Heart right ventricle (tissue), 16 donors: ENCODE data around the gene IFT43. TPM values are rescaled to one million over a fixed set of nuclear protein-coding genes. Genes with fewer than 3 reads are reported as not detected.

ENCODE experiments used
- ATAC-seq, 8 donors: fragments of 200-7000 bp; cut with Tn5 transposase; one replicate each; pipeline ENCODE4 v1.9.1; 2020; ENCODE audit warnings: mild to moderate bottlenecking in 8 of 8, moderate library complexity in 8 of 8, moderate number of reproducible peaks in 1 of 8
- DNase-seq, 2 donors: peaks; one replicate each; pipeline ENCODE4 v3.0.0-alpha.2; 2020
- H3K27ac ChIP-seq, 10 donors: fragments of 200-600 bp; sonication (generic) in 2 of 10; one replicate each; pipeline versions ENCODE4 v1.5.0 to v1.8.0; 2020 to 2022; ENCODE audit warnings: mild to moderate bottlenecking in 3 of 10
- H3K27me3 ChIP-seq, 7 donors: fragments of 200-600 bp; one replicate each; pipeline ENCODE4 v1.8.0; 2021 to 2022; ENCODE audit warnings: mild to moderate bottlenecking in 2 of 7
- H3K36me3 ChIP-seq, 9 donors: fragments of 200-600 bp; sonication (generic) in 1 of 9; one replicate each; pipeline versions ENCODE4 v1.5.0 to v1.8.0; 2020 to 2022; ENCODE audit warnings: mild to moderate bottlenecking in 2 of 9
- H3K4me1 ChIP-seq, 9 donors: fragments of 200-600 bp; sonication (generic) in 1 of 9; one replicate each; pipeline versions ENCODE4 v1.5.0 to v1.8.0; 2020 to 2022; ENCODE audit warnings: mild to moderate bottlenecking in 4 of 9
- H3K4me3 ChIP-seq, 10 donors: fragments of 200-600 bp; sonication (generic) in 2 of 10; one replicate each; pipeline versions ENCODE4 v1.5.0 to v1.8.0; 2020 to 2022; ENCODE audit warnings: mild to moderate bottlenecking in 7 of 10, moderate library complexity in 2 of 10
- H3K9me3 ChIP-seq, 11 donors: fragments of 200-600 bp in 10 of 11; sonication (generic) in 2 of 11; one replicate each; pipeline versions ENCODE4 v1.5.0 to v1.8.0; 2013 to 2022; ENCODE audit warnings: mild to moderate bottlenecking in 2 of 11, control low read depth in 1 of 11, moderate library complexity in 1 of 11
- CTCF ChIP-seq, 9 donors: fragments of 200-600 bp; sonication (generic) in 2 of 9; IDR thresholded peaks; one replicate each; pipeline versions ENCODE4 v1.5.0 to v1.8.0; 2021 to 2022; ENCODE audit warnings: antibody characterized with exemption in 9 of 9, mild to moderate bottlenecking in 5 of 9, moderate library complexity in 1 of 9
- WGBS, 2 donors: extraction: QIAGEN DNeasy Blood & Tissue Kit; methylation state at CpG; one replicate each; pipeline ENCODE4 v1.1.7; 2013; ENCODE audit warnings: inconsistent platforms in 1 of 2; 5-methylcytosine and 5-hydroxymethylcytosine counted together
- intact Hi-C, 10 donors: fragments of 100-400 bp; cut with DNase I; formaldehyde crosslinking; loops; one replicate each; pipeline versions ENCODE4 v1.11.1 to v1.14.2; 2022
- polyA plus RNA-seq, 2 donors: library from polyadenylated mRNA; stranded (reverse); fragments of 200-250 nt; gene quantifications; one replicate each; pipeline ENCODE4 v1.2.3, GENCODE V29; 2013
- total RNA-seq, 10 donors: library from RNA; stranded (reverse); fragmentation: NEBNext Ultra II Directional in 3 of 10; extraction: Animal tissue kit (Norgen Biotek cat#: 25700) in 3 of 10; gene quantifications; one replicate each; pipeline versions ENCODE4 v1.2.1 to v1.2.4, GENCODE V29; 2021 to 2023
- donor health status: Arrhythmogenic right ventricular cardiomyopathy.
- donor health status: ischemic (EF 13 %, LVEDD 7.1; RV severe dilation, severe dysfunction).
- donor health status: healthy with polysubstance abuse.
- donor health status: DM: no; HTN: yes; CAD: no.
- donor health status: DM: no; HTN: no; CAD: no.
- donor health status: ischemic (EF 25% LVEDD 6.9; RV normal size, moderate dysfunction).
- donor health status: ischemic (EF 25% LVEDD 5.7; RV mildly dilated, moderate dysfunction).
- donor health status: healthy.
- donor health status: DM: yes; HTN: yes; CAD: no.
- donor health status: Ischemic cardiomyopathy.
- donor health status: ischemic (EF 35%, LVEDD 5.7; RV mildly dilated, moderate dysfunction).
- donor health status: nonischemic (EF 11% LVEDD 7.7; RV severe dilation, severe dysfunction).
- donor health status: DM: yes; HTN: yes; CAD: no.
- donor health status: PGD.
- donor health status: ischemic (EF 29% LVEDD 5.4; RV normal size, mild dysfunction).
- donor health status: nonischemic (EF 23%, LVEDD 6.1; RV moderate dilation, normal function).

IFT43 gene
- total and polyA plus RNA-seq, 12 donors = 19.7 to 57.1 (median 31.8) TPM

DNA sequence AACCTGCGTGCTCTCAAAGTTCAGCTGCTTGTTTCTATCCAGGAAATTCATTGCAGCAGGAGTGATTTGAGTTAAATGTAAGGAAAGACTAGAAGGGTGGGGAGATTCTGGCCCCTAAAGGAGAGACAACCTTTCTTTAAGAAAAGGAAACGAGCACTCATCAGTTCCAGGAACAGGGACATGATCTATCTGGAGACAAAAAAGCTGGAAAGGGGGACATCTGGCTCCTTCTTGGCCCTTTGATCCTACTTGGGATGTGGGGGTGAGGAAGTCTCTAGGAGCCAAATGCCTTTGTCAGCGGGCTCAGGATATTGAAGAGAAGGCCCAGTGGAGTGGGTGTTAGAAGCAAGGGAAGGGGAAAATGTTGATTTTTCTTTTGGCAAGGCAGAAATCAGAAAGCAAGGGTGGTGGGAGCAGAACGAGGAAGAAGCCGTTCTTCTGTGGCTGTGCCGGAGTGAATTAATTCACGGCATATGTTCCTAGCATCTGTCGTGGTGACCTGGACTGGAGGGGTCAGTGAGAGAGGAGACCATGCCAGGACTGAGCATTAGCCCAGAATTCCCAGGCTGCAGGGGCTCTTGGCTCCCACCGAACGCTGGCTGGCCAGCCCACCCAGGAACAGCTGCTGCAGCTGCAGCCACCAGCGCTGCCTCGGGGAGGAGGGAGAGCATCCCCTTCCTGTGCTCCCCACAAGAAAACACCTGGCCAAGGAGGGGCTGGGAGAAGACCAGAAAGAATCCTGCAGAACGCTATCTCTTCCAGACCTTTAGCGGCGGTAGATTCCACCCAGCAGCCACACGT lies 103.4 kb downstream of the IFT43 start:
- ATAC-seq = peak in 6 of 8 donors; percentile 46 to 68 (median 62)
- intact Hi-C loops = no loop called here
- no peak for TF ChIP-seq CTCF (IDR thresholded peaks at IDR 0.05)
- Histone ChIP-seq H3K4me3 (no peak overlapping the region), H3K36me3 (peaks cover 0 to 14% (median 0%) of the 10 kb centered on the region in 9 donors), H3K27me3 (no peaks in the 10 kb centered on the region), H3K9me3 (no peaks in the 10 kb centered on the region), H3K27ac (peak overlapping the region in 3 of 10 donors; percentile 0 to 67 (median 40)), H3K4me1 (peaks cover 0 to 31% (median 5%) of the 10 kb centered on the region in 9 donors)
- 43 to 56% methylated on average over 16 of the region's 16 CpGs for WGBS, 2 donors
- DNase-seq = peak; percentile 23 to 43

- peak in 6 of 8 donors; percentile 37 to 76 (median 58) for ATAC-seq
- 48 to 59% methylated on average over 6 of the region's 6 CpGs for WGBS, 2 donors
- H3K4me1 ChIP-seq = peaks cover 0 to 31% (median 5%) of the 10 kb centered on the region in 9 donors
Observed at GRCh38 chr14:76089575-76089974, 104.0 kb downstream of the IFT43 start.

GRCh38 chr14:76090616-76091391 lies 105.2 kb downstream of the IFT43 start:
- ATAC-seq (peak; percentile 75 to 90 (median 82)), DNase-seq (peak; percentile 42 to 45)
- peak overlapping the region in 5 of 10 donors; percentile 39 to 67 (median 52) for H3K27ac ChIP-seq
- H3K27me3 ChIP-seq = peaks cover 0 to 1% (median 0%) of the 10 kb centered on the region in 7 donors
- peaks cover 0 to 31% (median 5%) of the 10 kb centered on the region in 9 donors for H3K4me1 ChIP-seq
- peak in 5 of 9 donors; percentile 36 to 57 (median 49) for TF ChIP-seq CTCF (IDR thresholded peaks at IDR 0.05)
- H3K4me3 ChIP-seq = no peak overlapping the region
- intact Hi-C loops = no loop called here
- H3K36me3 ChIP-seq = no peaks in the 10 kb centered on the region
- 60 to 63% methylated on average over 16 of the region's 16 CpGs for WGBS, 2 donors
- no peaks in the 10 kb centered on the region for H3K9me3 ChIP-seq

More at GRCh38 chr14:76089575-76089974, 104.0 kb downstream of the IFT43 start:
- DNase-seq = peak in 1 of 2 donors; percentile 34
- H3K4me3 ChIP-seq = no peak overlapping the region
- H3K9me3 ChIP-seq = no peaks in the 10 kb centered on the region
- peaks cover 0 to 8% (median 0%) of the 10 kb centered on the region in 9 donors for H3K36me3 ChIP-seq
- intact Hi-C loops = no loop called here
- H3K27me3 ChIP-seq = no peaks in the 10 kb centered on the region
- H3K27ac ChIP-seq = peak overlapping the region in 5 of 10 donors; percentile 39 to 67 (median 43)
- TF ChIP-seq CTCF (IDR thresholded peaks at IDR 0.05) = no peak

DNA sequence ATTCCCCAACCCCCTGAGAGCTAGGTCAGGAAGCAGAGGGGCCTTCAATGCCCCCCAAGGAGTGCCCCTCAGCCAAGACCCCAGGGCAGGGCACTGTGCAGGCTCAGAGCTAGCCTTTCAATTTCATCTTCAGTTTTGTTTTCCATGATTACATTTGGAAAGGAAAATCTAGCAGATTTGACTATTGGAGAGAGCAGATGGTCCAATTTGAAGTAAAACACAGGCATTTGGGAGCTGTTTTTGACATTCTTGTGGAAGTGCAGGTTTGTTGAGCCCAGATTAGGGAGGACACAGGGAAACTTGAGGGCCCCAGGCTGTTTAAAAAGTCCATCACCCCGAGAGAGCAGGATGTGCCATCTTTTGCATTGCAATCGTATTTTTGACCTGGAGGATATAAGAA lies 107.5 kb downstream of the IFT43 start:
- H3K4me3 ChIP-seq = no peak overlapping the region
- no peak overlapping the region for H3K27ac ChIP-seq
- no peaks in the 10 kb centered on the region for H3K36me3 ChIP-seq
- peaks cover 0 to 8% (median 0%) of the 10 kb centered on the region in 7 donors for H3K27me3 ChIP-seq
- WGBS, 2 donors = 85% methylated on average over 2 of the region's 2 CpGs
- intact Hi-C loops = no loop called here
- peaks cover 0 to 31% (median 5%) of the 10 kb centered on the region in 9 donors for H3K4me1 ChIP-seq
- no peaks in the 10 kb centered on the region for H3K9me3 ChIP-seq
- DNase-seq (no peak), ATAC-seq (no peak)
- no peak for TF ChIP-seq CTCF (IDR thresholded peaks at IDR 0.05)
